PC-9 (cell line): ENCODE results near the gene FOXF2. TPM values are rescaled to one million over a fixed set of nuclear protein-coding genes. Genes with fewer than 3 reads are reported as not detected.

Experiments
- BruUV-seq: library from RNA; stranded (reverse); fragments of 400-500 nt; replicated peaks from 2 replicates; lab custom pipeline; 2021; lab: Mats Ljungman, UMichigan
- CTCF ChIA-PET: fragments of 300-600 bp; sonication (Branson Sonifier 250); formaldehyde crosslinking; loops from one replicate; lab custom pipeline; 2022; ENCODE audit warnings: antibody characterized with exemption; lab: Charles Lee
- POLR2A ChIA-PET: fragments of 300-600 bp; sonication (Branson Sonifier 250); formaldehyde crosslinking; loops from one replicate; lab custom pipeline; 2022; ENCODE audit warnings: antibody characterized with exemption; ENCODE audit not compliant: unreplicated experiment; lab: Charles Lee
- DNase-seq, 2 experiments: peaks; one replicate each; pipeline versions ENCODE4 v3.0.0 to v3.0.0-alpha.2; 2015 to 2022; ENCODE audit warnings: mixed read lengths in 1 of 2
- H2AFZ ChIP-seq: fragments of 200-600 bp; sonication (generic); 2 replicates; pipeline ENCODE4 v1.8.1; 2017; ENCODE audit warnings: antibody characterized with exemption
- H3F3A ChIP-seq: fragments of 200-600 bp; sonication (generic); 2 replicates; pipeline ENCODE4 v1.8.1; 2017; ENCODE audit warnings: antibody characterized with exemption, mild to moderate bottlenecking, low read depth; ENCODE audit not compliant: insufficient read depth
- H3K27ac ChIP-seq: fragments of 200-600 bp; sonication (generic); 2 replicates; pipeline ENCODE4 v1.6.1; 2016; ENCODE audit warnings: mixed run types
- H3K27me3 ChIP-seq: fragments of 200-600 bp; sonication (generic); 2 replicates; pipeline ENCODE4 v1.6.1; 2016; ENCODE audit warnings: low read depth, mixed run types; ENCODE audit not compliant: insufficient read depth
- H3K36me3 ChIP-seq: fragments of 200-600 bp; sonication (generic); 2 replicates; pipeline ENCODE4 v1.6.1; 2016; ENCODE audit warnings: low read depth, mixed run types
- H3K4me1 ChIP-seq: fragments of 200-600 bp; sonication (generic); replicated peaks from 2 replicates; pipeline ENCODE4 v1.6.1; 2016; ENCODE audit warnings: mixed run types; ENCODE audit not compliant: insufficient read depth
- H3K4me2 ChIP-seq: fragments of 200-600 bp; sonication (generic); 2 replicates; pipeline ENCODE4 v1.6.1; 2017; ENCODE audit warnings: mixed run types
- H3K4me3 ChIP-seq: fragments of 200-600 bp; sonication (generic); 2 replicates; pipeline ENCODE4 v1.6.1; 2016; ENCODE audit warnings: mixed run types
- H3K79me2 ChIP-seq: fragments of 200-600 bp; sonication (generic); 2 replicates; pipeline ENCODE4 v1.6.1; 2017; ENCODE audit warnings: low read depth, mixed run types
- H3K9me2 ChIP-seq: fragments of 200-600 bp; sonication (generic); 2 replicates; pipeline ENCODE4 v1.8.1; 2017; ENCODE audit warnings: mild to moderate bottlenecking; ENCODE audit not compliant: insufficient read depth
- H3K9me3 ChIP-seq: fragments of 200-600 bp; sonication (generic); 2 replicates; pipeline ENCODE4 v1.8.1; 2016; ENCODE audit warnings: low read depth; ENCODE audit not compliant: insufficient read depth
- H4K20me1 ChIP-seq: fragments of 200-600 bp; sonication (generic); 2 replicates; pipeline ENCODE4 v1.8.1; 2017; ENCODE audit not compliant: insufficient read depth
- EZH2 ChIP-seq: fragments of 200-600 bp; sonication (generic); IDR thresholded peaks from 2 replicates; pipeline ENCODE4 v1.8.0; 2017; ENCODE audit warnings: antibody characterized with exemption, low read depth
- intact Hi-C: fragments of 100-400 bp; cut with micrococcal nuclease; formaldehyde crosslinking; loops from one replicate; pipeline ENCODE4 v1.10.0; 2022; ENCODE audit not compliant: unreplicated experiment
- total RNA-seq: library from RNA; stranded (reverse); gene quantifications from 2 replicates; pipeline ENCODE4 v1.2.3, GENCODE V29; 2021
- TF ChIP-seq, protein P1 (sequence below): fragments of 200-600 bp; sonication (generic); conservative IDR thresholded peaks from 2 replicates; pipeline ENCODE4 v1.6.1; 2017; ENCODE audit warnings: mixed run types, antibody characterized with exemption, mild to moderate bottlenecking, moderate library complexity

Gene FOXF2
- total RNA-seq, 1 experiment from 2014 or later: not detected

DNA sequence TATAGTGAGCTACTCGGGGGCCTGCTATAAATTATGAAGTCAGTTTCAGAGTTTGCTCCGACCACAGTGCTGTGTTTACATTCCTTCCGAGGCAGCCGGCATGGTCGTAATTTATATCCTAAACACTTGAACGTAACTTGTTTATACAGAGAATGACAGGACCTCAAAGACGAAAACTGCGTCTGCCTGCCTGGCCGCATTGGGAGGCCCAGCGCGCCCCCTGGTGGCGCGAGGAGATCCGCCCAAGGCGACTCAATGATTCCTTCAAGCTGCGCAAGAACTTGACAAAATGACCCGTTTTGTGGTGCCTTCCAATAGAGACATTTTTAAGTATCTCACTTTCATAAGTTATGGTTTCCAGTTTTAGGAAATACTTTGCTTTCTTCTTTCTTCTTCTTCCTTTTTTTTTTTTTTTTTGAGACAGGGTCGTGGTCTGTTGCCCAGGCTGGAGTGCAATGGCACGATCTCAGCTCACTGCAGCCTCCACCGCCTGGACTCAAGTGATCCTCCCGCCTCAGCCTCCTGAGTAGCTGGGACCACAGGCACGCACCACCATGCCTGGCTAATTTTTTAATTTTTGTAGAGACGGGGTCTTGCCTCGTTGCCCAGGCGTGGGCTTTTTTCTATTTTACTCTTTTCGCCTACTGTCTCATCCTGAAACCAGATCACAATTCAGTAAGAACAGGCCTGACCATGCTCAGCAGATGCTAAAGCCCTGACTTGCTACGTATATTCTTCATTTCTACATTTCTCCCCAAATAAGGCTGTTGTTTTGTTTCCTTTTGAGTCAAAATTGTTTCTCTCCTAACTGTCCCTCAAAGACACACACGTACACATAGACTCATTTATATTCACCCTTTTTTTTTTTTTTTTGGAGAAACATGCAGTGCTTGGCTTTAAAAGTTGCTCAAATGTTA, 7.8 kb downstream of the FOXF2 start:
- Histone ChIP-seq H4K20me1 (no peaks in the 10 kb centered on the region), H3K27ac (no peak overlapping the region), H3K36me3 (no peaks in the 10 kb centered on the region), H3K9me2 (no peaks in the 10 kb centered on the region), H3K9me3 (no peaks in the 10 kb centered on the region), H3K4me3 (no peak overlapping the region), H3K4me2 (peak overlapping the region; percentile 71), H2AFZ (no peak overlapping the region; the same call in 1 of the 2 replicates), H3F3A (no peaks in the 10 kb centered on the region), H3K79me2 (no peaks in the 10 kb centered on the region), H3K4me1 (0 out of 2 replicates have a peak, but pooled peaks cover 4% of the 10 kb centered on the region), H3K27me3 (no peaks in the 10 kb centered on the region)
- ChIA-PET CTCF (interaction anchor here (0.7 to 0.8 kb wide), 2 partner anchors 14 to 16 kb away, joined by 3 to 9 read pairs; no protein-coding TSS in a partner anchor), POLR2A (no interaction called here)
- DNase-seq: peak; percentile 45 to 67
- TF ChIP-seq EZH2: no peak
- TF ChIP-seq, protein P1, sequence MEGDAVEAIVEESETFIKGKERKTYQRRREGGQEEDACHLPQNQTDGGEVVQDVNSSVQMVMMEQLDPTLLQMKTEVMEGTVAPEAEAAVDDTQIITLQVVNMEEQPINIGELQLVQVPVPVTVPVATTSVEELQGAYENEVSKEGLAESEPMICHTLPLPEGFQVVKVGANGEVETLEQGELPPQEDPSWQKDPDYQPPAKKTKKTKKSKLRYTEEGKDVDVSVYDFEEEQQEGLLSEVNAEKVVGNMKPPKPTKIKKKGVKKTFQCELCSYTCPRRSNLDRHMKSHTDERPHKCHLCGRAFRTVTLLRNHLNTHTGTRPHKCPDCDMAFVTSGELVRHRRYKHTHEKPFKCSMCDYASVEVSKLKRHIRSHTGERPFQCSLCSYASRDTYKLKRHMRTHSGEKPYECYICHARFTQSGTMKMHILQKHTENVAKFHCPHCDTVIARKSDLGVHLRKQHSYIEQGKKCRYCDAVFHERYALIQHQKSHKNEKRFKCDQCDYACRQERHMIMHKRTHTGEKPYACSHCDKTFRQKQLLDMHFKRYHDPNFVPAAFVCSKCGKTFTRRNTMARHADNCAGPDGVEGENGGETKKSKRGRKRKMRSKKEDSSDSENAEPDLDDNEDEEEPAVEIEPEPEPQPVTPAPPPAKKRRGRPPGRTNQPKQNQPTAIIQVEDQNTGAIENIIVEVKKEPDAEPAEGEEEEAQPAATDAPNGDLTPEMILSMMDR: peak; percentile 88
- intact Hi-C loops: loop anchor here (1.0 to 5.0 kb wide), 5 partner anchors 484 to 804 kb away; no protein-coding TSS in a partner anchor
- BruUV-seq: no TSS peak

DNA sequence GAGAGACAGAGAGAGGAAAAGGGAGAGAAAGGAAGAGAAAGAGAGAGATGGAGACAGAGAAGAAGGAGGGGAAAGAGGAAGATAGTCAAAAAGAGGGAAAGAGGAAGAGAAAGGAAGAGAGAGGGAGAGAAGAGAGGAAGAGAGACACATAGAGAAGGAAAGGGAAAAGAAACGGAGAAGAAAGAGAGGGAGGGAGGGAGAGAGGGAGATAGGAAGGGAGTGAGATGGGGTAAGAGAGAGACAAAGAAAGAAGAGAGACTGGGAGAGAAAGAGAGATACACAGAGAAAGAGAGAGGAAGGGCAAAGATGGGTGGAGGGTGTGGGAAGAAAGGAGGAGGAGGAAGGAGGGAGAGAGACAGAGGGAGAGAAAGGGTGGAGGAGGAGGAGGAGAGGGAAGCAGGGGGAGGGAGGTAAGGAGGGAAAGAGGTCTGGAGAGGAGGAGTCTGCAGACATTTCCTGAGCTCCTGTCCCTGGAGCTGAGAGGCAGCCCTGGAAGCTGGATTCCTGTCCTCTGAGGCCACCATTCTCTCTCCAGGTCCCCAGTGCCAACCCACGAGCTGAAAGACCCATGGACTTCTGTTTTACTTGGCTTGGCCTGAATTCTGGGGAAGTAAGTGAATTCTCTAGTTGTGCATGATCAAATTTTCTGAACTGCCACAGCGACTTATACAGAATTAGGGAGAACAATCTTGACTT, 9.9 kb downstream of the FOXF2 start:
- Histone ChIP-seq H3K27ac (no peak overlapping the region), H3K9me2 (no peaks in the 10 kb centered on the region), H3K36me3 (no peaks in the 10 kb centered on the region), H3K4me1 (0 out of 2 replicates have a peak, but pooled peaks cover 4% of the 10 kb centered on the region), H3K4me3 (no peak overlapping the region), H3K79me2 (no peaks in the 10 kb centered on the region), H3F3A (no peaks in the 10 kb centered on the region), H4K20me1 (no peaks in the 10 kb centered on the region), H3K27me3 (no peaks in the 10 kb centered on the region), H2AFZ (no peak overlapping the region), H3K9me3 (no peaks in the 10 kb centered on the region), H3K4me2 (no peak overlapping the region)
- DNase-seq: no peak
- BruUV-seq: no TSS peak
- POLR2A ChIA-PET: no interaction called here
- no peak for TF ChIP-seq EZH2
- TF ChIP-seq, protein P1: no peak
- CTCF ChIA-PET: no interaction called here
- intact Hi-C loops: loop anchor here (5.0 kb wide), 1 partner anchor 782 kb away; no protein-coding TSS in a partner anchor

- Histone ChIP-seq H3K9me2 (no peaks in the 10 kb centered on the region), H3F3A (no peaks in the 10 kb centered on the region), H4K20me1 (no peaks in the 10 kb centered on the region), H2AFZ (no peak overlapping the region), H3K4me3 (no peak overlapping the region), H3K9me3 (no peaks in the 10 kb centered on the region), H3K79me2 (no peaks in the 10 kb centered on the region), H3K4me1 (0 out of 2 replicates have a peak, but pooled peaks cover 4% of the 10 kb centered on the region), H3K27me3 (no peaks in the 10 kb centered on the region), H3K4me2 (no peak overlapping the region), H3K36me3 (no peaks in the 10 kb centered on the region), H3K27ac (no peak overlapping the region)
- intact Hi-C loops: no loop called here
- no TSS peak for BruUV-seq
- no peak for TF ChIP-seq EZH2
- TF ChIP-seq, protein P1: no peak
- POLR2A ChIA-PET: no interaction called here
- DNase-seq: no peak
- CTCF ChIA-PET: no interaction called here
Observed at GRCh38 chr6:1400126-1400850, 10.9 kb downstream of the FOXF2 start.
